Endothelial cell of coronary artery (primary cell): Measurements from ENCODE around the gene TBL1X. TPM values are rescaled to one million over a fixed set of nuclear protein-coding genes. Genes with fewer than 3 reads are reported as not detected.

ENCODE experiments used
- total RNA-seq: library from RNA; depleted of rRNA; stranded (reverse); fragments of >200 nt; gene quantifications from 2 replicates; pipeline ENCODE4 v1.2.3, GENCODE V29; 2014

TBL1X gene
- 9.9 and 14.8 TPM in 2 replicates for total RNA-seq

GRCh38 chrX:9464435-9465371 lies at the start of gene TBL1X:
TBL1X (plus strand) TSS chrX:9465058; CDS start chrX:9653587, 188,529 bp downstream.

DNA sequence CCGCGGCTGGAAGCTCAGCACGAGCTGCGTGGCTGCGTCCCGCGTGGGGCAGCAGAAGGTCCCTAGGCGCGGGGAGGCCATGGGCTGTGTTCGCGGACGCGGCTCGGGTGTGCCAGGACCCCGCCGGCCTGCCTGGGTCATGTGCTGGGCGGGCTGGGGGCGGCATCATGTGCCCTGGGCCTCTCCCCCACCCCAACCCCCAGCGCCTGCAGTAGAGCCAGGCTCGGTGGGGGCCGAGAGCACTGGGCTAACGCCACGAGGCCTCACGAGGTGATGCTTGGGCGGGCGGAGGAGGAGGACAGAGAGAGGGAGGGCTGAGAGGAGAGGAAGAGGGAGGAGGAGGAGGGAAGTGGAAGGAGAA lies 300.9 kb downstream of the TBL1X start, which contains the start of gene GPR143:
GPR143 (minus strand) TSS at position 111 of the 361 bp plus-strand sequence; CDS start at position 81, 30 bp downstream.

GRCh38 chrX:9785944-9786797 lies 321.3 kb downstream of the TBL1X start, which contains the start of gene SHROOM2:
SHROOM2 (plus strand) TSS chrX:9786429; CDS start chrX:9786546, 117 bp downstream.

